HEK293T (cell line): ENCODE data around the gene TGFB1.

Experiments
- ARNT ChIP-seq: fragments of 450-650 bp; IDR thresholded peaks from 2 replicates; pipeline ENCODE4 v1.6.1; 2017; ENCODE audit warnings: mild to moderate bottlenecking
- BHLHE40 ChIP-seq: fragments of 450-650 bp; IDR thresholded peaks from 2 replicates; pipeline ENCODE4 v1.6.1; 2016; ENCODE audit warnings: mild to moderate bottlenecking, moderate library complexity, borderline replicate concordance
- CTBP1 ChIP-seq: fragments of 450-650 bp; IDR thresholded peaks from 2 replicates; pipeline ENCODE4 v1.6.1; 2016; ENCODE audit warnings: borderline replicate concordance
- ELF4 ChIP-seq: fragments of 450-650 bp; IDR thresholded peaks from 2 replicates; pipeline ENCODE4 v1.6.1; 2017; ENCODE audit warnings: antibody characterized with exemption
- FOXA1 ChIP-seq: fragments of 450-650 bp; IDR thresholded peaks from 2 replicates; pipeline ENCODE4 v1.6.1; 2016; ENCODE audit warnings: mild to moderate bottlenecking
- FOXM1 ChIP-seq: fragments of 450-650 bp; IDR thresholded peaks from 2 replicates; pipeline ENCODE4 v1.6.1; 2017; ENCODE audit warnings: mild to moderate bottlenecking, borderline replicate concordance
- HDGF ChIP-seq: fragments of 450-650 bp; IDR thresholded peaks from 2 replicates; pipeline ENCODE4 v1.6.1; 2017; ENCODE audit warnings: antibody characterized with exemption, borderline replicate concordance
- LEF1 ChIP-seq: fragments of 450-650 bp; IDR thresholded peaks from 2 replicates; pipeline ENCODE4 v1.6.1; 2017; ENCODE audit warnings: mild to moderate bottlenecking, borderline replicate concordance
- NFRKB ChIP-seq: fragments of 450-650 bp; IDR thresholded peaks from 2 replicates; pipeline ENCODE4 v1.6.1; 2016; ENCODE audit warnings: mild to moderate bottlenecking, moderate library complexity
- PKNOX1 ChIP-seq: fragments of 450-650 bp; IDR thresholded peaks from 2 replicates; pipeline ENCODE4 v1.6.1; 2016
- SP1 ChIP-seq: fragments of 450-650 bp; IDR thresholded peaks from 2 replicates; pipeline ENCODE4 v1.6.1; 2017
- SUZ12 ChIP-seq: fragments of 450-650 bp; IDR thresholded peaks from 2 replicates; pipeline ENCODE4 v1.6.1; 2016; ENCODE audit warnings: mild to moderate bottlenecking
- TARDBP ChIP-seq: fragments of 450-650 bp; IDR thresholded peaks from 2 replicates; pipeline ENCODE4 v1.6.1; 2016
- ZNF384 ChIP-seq: fragments of 450-650 bp; IDR thresholded peaks from 2 replicates; pipeline ENCODE4 v1.6.1; 2016

GRCh38 chr19:41398598-41398997 lies 44.9 kb upstream of the TGFB1 start:
- TF ChIP-seq BHLHE40, result no peak
- no peak for TF ChIP-seq TARDBP
- no peak for TF ChIP-seq SUZ12
- no peak for TF ChIP-seq PKNOX1
- TF ChIP-seq SP1, result no peak
- no peak for TF ChIP-seq FOXM1
- TF ChIP-seq HDGF, result no peak
- no peak for TF ChIP-seq ZNF384
- TF ChIP-seq LEF1, result no peak
- TF ChIP-seq NFRKB, result no peak
- TF ChIP-seq FOXA1, result no peak
- no peak for TF ChIP-seq ARNT
- no peak for TF ChIP-seq CTBP1
- TF ChIP-seq ELF4, result no peak
